Skeletal muscle satellite cell (primary cell): ENCODE data around the gene DGKA.
A peak's percentile ranks its signal among the peaks of the same experiment; 100 is the strongest.

Experiments
- H3K27me3 ChIP-seq: 2 replicates; pipeline ENCODE4 v1.7.0; 2013; ENCODE audit warnings: low read length; ENCODE audit not compliant: control insufficient read depth, insufficient read depth
- H3K36me3 ChIP-seq: 2 replicates; pipeline ENCODE4 v1.7.0; 2013; ENCODE audit warnings: mild to moderate bottlenecking, control low read depth, low read length; ENCODE audit not compliant: insufficient read depth
- H3K4me1 ChIP-seq: 2 replicates; pipeline ENCODE4 v1.7.0; 2013; ENCODE audit warnings: low read length; ENCODE audit not compliant: control insufficient read depth, insufficient read depth
- H3K4me2 ChIP-seq: 2 replicates; pipeline ENCODE4 v1.7.0; 2013; ENCODE audit warnings: mild to moderate bottlenecking, low read length
- H3K4me3 ChIP-seq: 2 replicates; pipeline ENCODE4 v1.7.0; 2013; ENCODE audit warnings: low read length
- H3K9ac ChIP-seq: 2 replicates; pipeline ENCODE4 v1.7.0; 2013; ENCODE audit warnings: mild to moderate bottlenecking, low read depth, low read length, moderate library complexity
- H3K9me3 ChIP-seq: replicated peaks from 2 replicates; pipeline ENCODE4 v1.7.0; 2013; ENCODE audit warnings: mild to moderate bottlenecking, control low read depth, low read length

DGKA gene

GRCh38 chr12:55955344-55955743 is 24.4 kb downstream of the DGKA start:
- Histone ChIP-seq H3K9me3 (no peaks in the 10 kb centered on the region), H3K36me3 (peaks cover 33% of the 10 kb centered on the region), H3K4me3 (no peak overlapping the region), H3K9ac (no peak overlapping the region), H3K4me2 (no peak overlapping the region), H3K4me1 (peaks cover 6% of the 10 kb centered on the region), H3K27me3 (peaks cover 4% of the 10 kb centered on the region)

- Histone ChIP-seq H3K4me3 (no peak overlapping the region), H3K9ac (no peak overlapping the region), H3K9me3 (no peaks in the 10 kb centered on the region), H3K36me3 (peaks cover 31% of the 10 kb centered on the region), H3K4me1 (peaks cover 6% of the 10 kb centered on the region), H3K27me3 (peaks cover 4% of the 10 kb centered on the region), H3K4me2 (no peak overlapping the region)
Observed at GRCh38 chr12:55955800-55956508, 25.0 kb downstream of the DGKA start.

- Histone ChIP-seq H3K9me3 (no peaks in the 10 kb centered on the region), H3K36me3 (peaks cover 18% of the 10 kb centered on the region), H3K4me1 (peaks cover 6% of the 10 kb centered on the region), H3K4me3 (no peak overlapping the region), H3K9ac (no peak overlapping the region), H3K4me2 (no peak overlapping the region), H3K27me3 (peaks cover 4% of the 10 kb centered on the region)
Observed at GRCh38 chr12:55957106-55957859, 26.3 kb downstream of the DGKA start.

GRCh38 chr12:55963760-55964159 is 32.8 kb downstream of the DGKA start:
- no peak overlapping the region for H3K9ac ChIP-seq
- no peak overlapping the region for H3K4me3 ChIP-seq
- no peak overlapping the region for H3K4me2 ChIP-seq

GRCh38 chr12:55965240-55965639 is 34.3 kb downstream of the DGKA start:
- Histone ChIP-seq H3K36me3 (no peaks in the 10 kb centered on the region), H3K4me3 (no peak overlapping the region), H3K27me3 (no peaks in the 10 kb centered on the region), H3K4me2 (no peak overlapping the region), H3K9me3 (no peaks in the 10 kb centered on the region), H3K4me1 (peaks cover 13% of the 10 kb centered on the region), H3K9ac (no peak overlapping the region)

More at GRCh38 chr12:55963760-55964159, 32.8 kb downstream of the DGKA start:
- H3K9me3 ChIP-seq = no peaks in the 10 kb centered on the region
- no peaks in the 10 kb centered on the region for H3K27me3 ChIP-seq
- peaks cover 13% of the 10 kb centered on the region for H3K4me1 ChIP-seq
- no peaks in the 10 kb centered on the region for H3K36me3 ChIP-seq

GRCh38 chr12:55965941-55966407 is 35.0 kb downstream of the DGKA start, which contains the start of gene PMEL:
Gene PMEL, minus strand, starts transcription at chr12:55966042. Its CDS starts 31 bp downstream, at chr12:55966011.
- Histone ChIP-seq H3K9ac (peak within 1 kb of the TSS; percentile 91), H3K36me3 (peaks cover 2% of the 10 kb centered on the region), H3K4me1 (peaks cover 13% of the 10 kb centered on the region), H3K4me3 (peak within 1 kb of the TSS; percentile 85), H3K4me2 (peak within 1 kb of the TSS; percentile 83), H3K27me3 (no peaks in the 10 kb centered on the region), H3K9me3 (no peaks in the 10 kb centered on the region)

- no peaks in the 10 kb centered on the region for H3K9me3 ChIP-seq
- peaks cover 20% of the 10 kb centered on the region for H3K4me1 ChIP-seq
- H3K4me3 ChIP-seq = peak within 1 kb of the TSS; percentile 85
- H3K36me3 ChIP-seq = peaks cover 7% of the 10 kb centered on the region
- peak within 1 kb of the TSS; percentile 83 for H3K4me2 ChIP-seq
- H3K9ac ChIP-seq = peak within 1 kb of the TSS; percentile 91
- no peaks in the 10 kb centered on the region for H3K27me3 ChIP-seq
Observed at GRCh38 chr12:55966408-55967281, 35.7 kb downstream of the DGKA start, which contains the start of gene CDK2. Gene CDK2, plus strand, starts transcription at chr12:55966830. Its CDS starts 179 bp downstream, at chr12:55967009.

GRCh38 chr12:55969356-55969755 is 38.4 kb downstream of the DGKA start:
- Histone ChIP-seq H3K9ac (no peak overlapping the region), H3K4me2 (no peak overlapping the region), H3K36me3 (peaks cover 7% of the 10 kb centered on the region), H3K9me3 (no peaks in the 10 kb centered on the region), H3K4me1 (peaks cover 33% of the 10 kb centered on the region), H3K4me3 (no peak overlapping the region), H3K27me3 (no peaks in the 10 kb centered on the region)

GRCh38 chr12:55970775-55971174 is 39.8 kb downstream of the DGKA start:
- Histone ChIP-seq H3K27me3 (no peaks in the 10 kb centered on the region), H3K4me2 (no peak overlapping the region), H3K9me3 (no peaks in the 10 kb centered on the region), H3K4me3 (no peak overlapping the region), H3K4me1 (peaks cover 39% of the 10 kb centered on the region), H3K9ac (no peak overlapping the region), H3K36me3 (peaks cover 7% of the 10 kb centered on the region)

GRCh38 chr12:55972042-55972441 is 41.1 kb downstream of the DGKA start:
- peaks cover 7% of the 10 kb centered on the region for H3K36me3 ChIP-seq
- H3K27me3 ChIP-seq = no peaks in the 10 kb centered on the region
- H3K9ac ChIP-seq = peak overlapping the region; percentile 85
- peaks cover 40% of the 10 kb centered on the region for H3K4me1 ChIP-seq
- peak overlapping the region; percentile 84 for H3K4me2 ChIP-seq
- H3K4me3 ChIP-seq = peak overlapping the region; percentile 76
- no peaks in the 10 kb centered on the region for H3K9me3 ChIP-seq

GRCh38 chr12:55972456-55972855 is 41.5 kb downstream of the DGKA start:
- Histone ChIP-seq H3K4me1 (peaks cover 37% of the 10 kb centered on the region), H3K9ac (peak overlapping the region; percentile 85), H3K36me3 (peaks cover 7% of the 10 kb centered on the region), H3K4me3 (peak overlapping the region; percentile 76), H3K9me3 (no peaks in the 10 kb centered on the region), H3K27me3 (no peaks in the 10 kb centered on the region), H3K4me2 (peak overlapping the region; percentile 84)
